OCI-LY1 (cell line): ENCODE data around the gene RASGEF1C.

ENCODE experiments used
- H2AFZ ChIP-seq: fragments of 200-600 bp; sonication (generic), shearing (Covaris generic); 2 replicates; pipeline ENCODE4 v1.6.0; 2014; ENCODE audit warnings: antibody characterized with exemption, mild to moderate bottlenecking, low read length
- H3F3A ChIP-seq: fragments of 200-600 bp; sonication (generic), shearing (Covaris generic); 2 replicates; pipeline ENCODE4 v1.6.0; 2014; ENCODE audit warnings: mild to moderate bottlenecking, antibody characterized with exemption, low read length, moderate library complexity; ENCODE audit not compliant: insufficient read depth
- H3K27ac ChIP-seq: fragments of 200-600 bp; sonication (generic); 2 replicates; pipeline ENCODE4 v1.5.1; 2014; ENCODE audit warnings: low read length, mixed run types, mild to moderate bottlenecking, low read depth; ENCODE audit not compliant: poor library complexity, severe bottlenecking
- H3K27me3 ChIP-seq: fragments of 200-600 bp; sonication (generic); 2 replicates; pipeline ENCODE4 v1.6.0; 2014; ENCODE audit warnings: antibody characterized with exemption, mild to moderate bottlenecking, low read length, moderate library complexity; ENCODE audit not compliant: insufficient read depth
- H3K36me3 ChIP-seq: fragments of 200-600 bp; sonication (generic); 2 replicates; pipeline ENCODE4 v1.6.1; 2014; ENCODE audit warnings: mild to moderate bottlenecking, antibody characterized with exemption, low read length, moderate library complexity, mixed read lengths; ENCODE audit not compliant: insufficient read depth
- H3K4me1 ChIP-seq: fragments of 200-600 bp; sonication (generic); 2 replicates; pipeline ENCODE4 v1.5.1; 2014; ENCODE audit warnings: mild to moderate bottlenecking, low read length, moderate library complexity; ENCODE audit not compliant: insufficient read depth, severe bottlenecking
- H3K4me2 ChIP-seq: fragments of 200-600 bp; sonication (generic), shearing (Covaris generic); 2 replicates; pipeline ENCODE4 v1.6.1; 2014; ENCODE audit warnings: low read length
- H3K4me3 ChIP-seq: fragments of 200-600 bp; sonication (generic); 2 replicates; pipeline ENCODE4 v1.5.1; 2014; ENCODE audit warnings: low read length, low read depth, mild to moderate bottlenecking, mixed read lengths; ENCODE audit not compliant: poor library complexity, severe bottlenecking
- H3K79me2 ChIP-seq: fragments of 200-600 bp; shearing (Covaris generic); 2 replicates; pipeline ENCODE4 v1.6.1; 2016; ENCODE audit warnings: mixed run types, low read length, mixed read lengths; ENCODE audit not compliant: insufficient read depth
- H3K9ac ChIP-seq: fragments of 200-600 bp; sonication (generic), shearing (Covaris generic); 2 replicates; pipeline ENCODE4 v1.6.1; 2014; ENCODE audit warnings: mild to moderate bottlenecking, low read length, mixed read lengths
- H3K9me2 ChIP-seq: fragments of 200-600 bp; sonication (generic), shearing (Covaris generic); 2 replicates; pipeline ENCODE4 v1.6.1; 2014; ENCODE audit warnings: low read depth, mild to moderate bottlenecking, low read length, mixed read lengths
- H3K9me3 ChIP-seq: fragments of 200-600 bp; shearing (Covaris generic); 2 replicates; pipeline ENCODE4 v1.6.1; 2014; ENCODE audit warnings: low read length, mixed read lengths
- H4K20me1 ChIP-seq: fragments of 200-600 bp; sonication (generic), shearing (Covaris generic); 2 replicates; pipeline ENCODE4 v1.6.0; 2016; ENCODE audit warnings: mild to moderate bottlenecking, low read length; ENCODE audit not compliant: insufficient read depth
- CTCF ChIP-seq: fragments of 200-600 bp; sonication (generic), shearing (Covaris generic); IDR thresholded peaks from 2 replicates; pipeline ENCODE4 v1.5.1; 2017; ENCODE audit warnings: mild to moderate bottlenecking, antibody characterized with exemption, low read length, moderate library complexity, mixed read lengths
- EZH2 ChIP-seq: fragments of 200-600 bp; sonication (generic), shearing (Covaris generic); IDR thresholded peaks from 2 replicates; pipeline ENCODE4 v1.8.0; 2017; ENCODE audit warnings: borderline replicate concordance, mixed run types, mild to moderate bottlenecking, antibody characterized with exemption, low read length, moderate library complexity, mixed read lengths

The RASGEF1C gene

DNA sequence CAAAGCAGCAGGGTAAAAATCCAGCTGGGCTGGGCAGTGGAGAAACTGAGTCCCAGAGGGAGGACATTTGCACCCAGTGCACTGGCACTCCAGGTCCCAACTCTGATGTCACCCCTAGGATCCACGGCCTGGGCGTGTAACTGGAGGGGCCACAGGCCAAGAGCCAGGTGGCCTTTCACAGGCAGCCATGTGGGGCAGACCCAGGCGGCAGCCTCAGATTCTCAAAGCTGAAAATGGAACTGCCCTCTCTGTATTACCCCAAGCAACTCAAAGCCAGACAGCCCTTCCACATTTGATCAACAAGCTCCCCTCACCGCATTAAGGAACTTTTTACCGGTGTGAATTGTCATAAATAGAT, 46.7 kb downstream of the RASGEF1C start:
- no peak overlapping the region for H3K4me2 ChIP-seq
- no peaks in the 10 kb centered on the region for H3K36me3 ChIP-seq
- no peaks in the 10 kb centered on the region for H3K4me1 ChIP-seq
- no peaks in the 10 kb centered on the region for H4K20me1 ChIP-seq
- H3F3A ChIP-seq = no peaks in the 10 kb centered on the region
- no peaks in the 10 kb centered on the region; the same call in 1 of the 2 replicates for H3K27me3 ChIP-seq
- H3K9me3 ChIP-seq = no peaks in the 10 kb centered on the region
- no peak overlapping the region for H3K4me3 ChIP-seq
- no peak overlapping the region for H2AFZ ChIP-seq
- H3K9me2 ChIP-seq = no peaks in the 10 kb centered on the region
- H3K79me2 ChIP-seq = no peaks in the 10 kb centered on the region
- no peak overlapping the region for H3K27ac ChIP-seq
- no peak overlapping the region for H3K9ac ChIP-seq
- TF ChIP-seq CTCF = no peak
- TF ChIP-seq EZH2 = no peak

DNA sequence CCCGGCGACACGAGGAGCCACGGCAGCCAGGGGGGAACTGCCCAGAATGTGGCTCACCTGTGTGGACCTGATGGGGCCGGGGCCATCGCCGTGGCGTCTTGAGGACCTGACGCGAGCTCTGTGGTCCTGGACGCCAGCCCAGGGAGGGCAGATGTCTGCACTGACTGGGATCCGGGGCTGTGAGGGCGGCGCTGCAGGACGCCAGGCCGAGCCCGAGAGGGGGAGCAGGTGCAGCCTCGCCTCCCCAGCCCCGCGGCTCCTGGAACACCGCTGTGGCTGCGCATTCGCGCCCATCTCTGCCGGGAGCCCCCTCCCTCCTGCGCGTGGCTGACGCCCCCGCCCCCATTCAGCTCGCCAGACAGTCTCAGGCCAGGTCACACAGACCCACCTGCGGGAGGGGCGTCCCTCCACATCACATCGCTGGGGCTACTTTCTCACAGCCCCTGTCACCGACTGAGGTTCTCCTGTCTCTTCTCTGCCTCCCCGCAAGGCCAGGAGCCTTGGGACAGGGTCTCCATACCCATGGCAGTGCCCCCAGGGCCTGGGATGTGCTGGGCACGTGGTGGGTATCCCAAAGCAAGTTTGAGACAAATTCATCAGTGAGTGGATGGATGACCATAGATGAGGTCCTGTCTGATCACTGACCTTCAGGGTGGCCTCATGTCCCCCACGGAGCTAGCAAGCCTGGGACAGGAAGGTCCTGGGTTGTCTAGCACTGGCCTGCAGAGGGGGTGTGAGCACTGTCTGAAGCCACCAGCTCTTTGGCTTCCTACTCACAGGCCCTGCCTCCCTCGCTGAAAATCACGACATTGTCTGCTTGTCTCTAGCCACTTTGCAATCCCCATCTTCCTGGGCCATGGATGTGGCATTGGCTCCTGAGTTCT, 47.3 kb downstream of the RASGEF1C start:
- H3K9me3 ChIP-seq = no peaks in the 10 kb centered on the region
- H3K9ac ChIP-seq = no peak overlapping the region
- no peak overlapping the region for H2AFZ ChIP-seq
- H3K4me3 ChIP-seq = no peak overlapping the region
- TF ChIP-seq EZH2 (no peak), CTCF (no peak)
- H3K9me2 ChIP-seq = no peaks in the 10 kb centered on the region
- no peaks in the 10 kb centered on the region for H3F3A ChIP-seq
- H3K4me1 ChIP-seq = no peaks in the 10 kb centered on the region
- H3K79me2 ChIP-seq = no peaks in the 10 kb centered on the region
- H4K20me1 ChIP-seq = no peaks in the 10 kb centered on the region
- H3K27me3 ChIP-seq = no peaks in the 10 kb centered on the region; the same call in 1 of the 2 replicates
- H3K4me2 ChIP-seq = no peak overlapping the region
- H3K27ac ChIP-seq = no peak overlapping the region
- no peaks in the 10 kb centered on the region for H3K36me3 ChIP-seq

DNA sequence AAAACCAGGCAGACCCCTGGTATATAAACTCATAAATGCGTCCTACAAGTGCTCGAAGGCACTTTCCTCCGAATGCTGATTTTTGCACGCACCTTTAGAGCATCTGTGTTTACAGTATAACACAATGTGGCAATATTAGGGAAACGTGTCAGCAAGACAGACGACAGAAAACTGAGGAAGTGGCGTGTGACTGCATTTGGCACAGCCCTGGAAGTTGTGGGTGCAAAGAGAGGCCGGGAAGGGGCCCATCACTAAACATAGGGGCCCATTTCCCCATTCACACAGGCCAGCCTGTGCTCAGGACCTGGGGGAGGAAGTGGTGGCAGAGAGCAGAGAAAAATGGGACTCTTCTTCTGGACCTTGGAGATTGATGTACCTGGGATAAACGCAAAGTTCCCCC, 48.2 kb downstream of the RASGEF1C start:
- Histone ChIP-seq H3F3A (no peaks in the 10 kb centered on the region), H3K27ac (no peak overlapping the region), H4K20me1 (no peaks in the 10 kb centered on the region), H3K4me3 (no peak overlapping the region), H3K4me2 (no peak overlapping the region), H3K36me3 (no peaks in the 10 kb centered on the region), H2AFZ (no peak overlapping the region), H3K9ac (no peak overlapping the region), H3K79me2 (no peaks in the 10 kb centered on the region), H3K4me1 (no peaks in the 10 kb centered on the region), H3K9me3 (no peaks in the 10 kb centered on the region), H3K27me3 (no peaks in the 10 kb centered on the region; the same call in 1 of the 2 replicates), H3K9me2 (no peaks in the 10 kb centered on the region)
- TF ChIP-seq CTCF (no peak), EZH2 (no peak)
